Peyer's patch (tissue), 4 donors: ENCODE data around the gene FMN1. TPM values are rescaled to one million over a fixed set of nuclear protein-coding genes. Genes with fewer than 3 reads are reported as not detected.
A peak's percentile ranks its signal among the peaks of the same experiment; 100 is the strongest.

Experiments
- DNase-seq, 3 donors: peaks; one replicate each; pipeline ENCODE4 v3.0.0-alpha.2; 2017 to 2019
- H3K27ac ChIP-seq, 4 donors: fragments of 200-600 bp; sonication (generic); one replicate each; pipeline ENCODE4 v1.5.1; 2016 to 2019
- H3K27me3 ChIP-seq, 2 donors: fragments of 200-600 bp; sonication (generic); one replicate each; pipeline ENCODE4 v1.5.1; 2019
- H3K36me3 ChIP-seq, 3 donors: fragments of 200-600 bp; sonication (generic); one replicate each; pipeline ENCODE4 v1.5.1; 2016 to 2019
- H3K4me1 ChIP-seq, 4 donors: fragments of 200-600 bp; sonication (generic); one replicate each; pipeline ENCODE4 v1.5.1; 2016 to 2019
- H3K4me3 ChIP-seq, 4 donors: fragments of 200-600 bp; sonication (generic); 1 replicate in 3 of 4; 2 replicates in 1 of 4; pipeline ENCODE4 v1.5.1; 2016 to 2019; ENCODE audit warnings: mild to moderate bottlenecking in 1 of 4
- H3K9me3 ChIP-seq, 4 donors: fragments of 200-600 bp; sonication (generic); one replicate each; pipeline ENCODE4 v1.5.1; 2016 to 2019; ENCODE audit warnings: mild to moderate bottlenecking in 1 of 4
- CTCF ChIP-seq, 6 experiments: fragments of 450-650 bp in 4 of 6; fragments of 200-600 bp in 2 of 6; sonication (generic) in 1 of 6; IDR thresholded peaks; one replicate each; pipeline ENCODE4 v1.5.1; 2017 to 2019; ENCODE audit warnings: antibody characterized with exemption in 6 of 6, mild to moderate bottlenecking in 3 of 6, moderate library complexity in 1 of 6
- POLR2A ChIP-seq, 2 donors: fragments of 450-650 bp; IDR thresholded peaks; one replicate each; pipeline ENCODE4 v1.5.1; 2017; ENCODE audit warnings: antibody characterized with exemption in 2 of 2, mild to moderate bottlenecking in 2 of 2, moderate library complexity in 2 of 2
- total RNA-seq, 4 donors: library from RNA; depleted of rRNA; stranded (reverse); fragments of >200 nt; gene quantifications; one replicate each; pipeline ENCODE4 v1.1.0, GENCODE V29; 2016

FMN1 gene
- total RNA-seq, 4 donors from 2014 or later: 15.4 to 57.8 (median 29.1) TPM

GRCh38 chr15:33146051-33146450, 48.5 kb downstream of the FMN1 start:
- H3K4me1 ChIP-seq: peaks cover 0 to 24% (median 0%) of the 10 kb centered on the region in 4 donors
- no peaks in the 10 kb centered on the region for H3K36me3 ChIP-seq
- H3K4me3 ChIP-seq: no peak overlapping the region
- no peak overlapping the region for H3K27ac ChIP-seq
- no peaks in the 10 kb centered on the region for H3K9me3 ChIP-seq
- TF ChIP-seq POLR2A (IDR thresholded peaks at IDR 0.05): no peak
- no peak for TF ChIP-seq CTCF (IDR thresholded peaks at IDR 0.05)
- H3K27me3 ChIP-seq: no peaks in the 10 kb centered on the region
- DNase-seq: no peak

- no peak overlapping the region for H3K4me3 ChIP-seq
- DNase-seq: no peak
- H3K27me3 ChIP-seq: no peaks in the 10 kb centered on the region
- H3K9me3 ChIP-seq: no peaks in the 10 kb centered on the region
- H3K27ac ChIP-seq: no peak overlapping the region
- H3K4me1 ChIP-seq: peaks cover 0 to 23% (median 0%) of the 10 kb centered on the region in 4 donors
- no peaks in the 10 kb centered on the region for H3K36me3 ChIP-seq
- TF ChIP-seq POLR2A (IDR thresholded peaks at IDR 0.05) (no peak), CTCF (IDR thresholded peaks at IDR 0.05) (no peak)
Measured at GRCh38 chr15:33145447-33145846, 49.1 kb downstream of the FMN1 start.

- Histone ChIP-seq H3K4me3 (no peak overlapping the region), H3K36me3 (no peaks in the 10 kb centered on the region), H3K9me3 (no peaks in the 10 kb centered on the region), H3K4me1 (peaks cover 0 to 12% (median 0%) of the 10 kb centered on the region in 4 donors), H3K27me3 (no peaks in the 10 kb centered on the region), H3K27ac (no peak overlapping the region)
- DNase-seq: peak in 1 of 3 donors; percentile 58
- TF ChIP-seq POLR2A (IDR thresholded peaks at IDR 0.05): no peak
- TF ChIP-seq CTCF (IDR thresholded peaks at IDR 0.05): no peak
Measured at GRCh38 chr15:33142708-33143107, 51.8 kb downstream of the FMN1 start.

GRCh38 chr15:33138000-33138399, 56.5 kb downstream of the FMN1 start:
- Histone ChIP-seq H3K4me1 (peaks cover 0 to 11% (median 0%) of the 10 kb centered on the region in 4 donors), H3K36me3 (no peaks in the 10 kb centered on the region), H3K9me3 (no peaks in the 10 kb centered on the region), H3K27ac (no peak overlapping the region), H3K4me3 (no peak overlapping the region), H3K27me3 (no peaks in the 10 kb centered on the region)
- TF ChIP-seq CTCF (IDR thresholded peaks at IDR 0.05) (no peak), POLR2A (IDR thresholded peaks at IDR 0.05) (no peak)
- DNase-seq: no peak

- no peaks in the 10 kb centered on the region for H3K9me3 ChIP-seq
- H3K4me1 ChIP-seq: peaks cover 0 to 6% (median 0%) of the 10 kb centered on the region in 4 donors
- TF ChIP-seq POLR2A (IDR thresholded peaks at IDR 0.05) (no peak), CTCF (IDR thresholded peaks at IDR 0.05) (no peak)
- no peak overlapping the region for H3K4me3 ChIP-seq
- DNase-seq: no peak
- H3K27me3 ChIP-seq: no peaks in the 10 kb centered on the region
- no peak overlapping the region for H3K27ac ChIP-seq
- H3K36me3 ChIP-seq: no peaks in the 10 kb centered on the region
Measured at GRCh38 chr15:33137101-33137500, 57.4 kb downstream of the FMN1 start.

- Histone ChIP-seq H3K4me3 (no peak overlapping the region), H3K27me3 (no peaks in the 10 kb centered on the region), H3K36me3 (no peaks in the 10 kb centered on the region), H3K9me3 (no peaks in the 10 kb centered on the region), H3K4me1 (peaks cover 0 to 12% (median 0%) of the 10 kb centered on the region in 4 donors), H3K27ac (no peak overlapping the region)
- TF ChIP-seq POLR2A (IDR thresholded peaks at IDR 0.05) (no peak), CTCF (IDR thresholded peaks at IDR 0.05) (no peak)
- no peak for DNase-seq
Measured at GRCh38 chr15:33136353-33136752, 58.2 kb downstream of the FMN1 start.
